ENCODE measurements around the gene HDAC5. TPM values are rescaled to one million over a fixed set of nuclear protein-coding genes. Genes with fewer than 3 reads are reported as not detected.

Gene HDAC5
- total RNA-seq, 1 experiment from 2014 or later: 96.4 TPM

DNA sequence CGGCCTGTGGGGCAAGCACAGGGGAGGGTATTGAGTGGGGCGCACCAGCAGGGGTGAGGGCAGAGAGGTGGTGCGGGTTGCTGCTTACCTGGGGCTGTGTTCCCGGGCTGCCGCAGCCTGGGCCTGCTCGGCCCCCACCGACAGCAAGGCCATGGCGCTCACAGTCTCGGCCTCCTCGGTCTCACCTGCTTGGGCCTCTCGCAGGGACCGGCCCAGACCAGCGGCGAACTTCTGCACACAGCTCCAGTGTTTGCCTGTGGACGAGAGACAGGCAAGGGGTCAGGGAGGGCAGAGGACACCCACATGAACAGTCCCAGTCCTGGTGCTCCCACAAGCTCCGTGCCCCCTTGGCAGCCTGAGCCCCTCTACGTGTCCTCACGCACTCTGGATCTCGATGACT lies 45.0 kb downstream of the HDAC5 start:
- H3K9me3 ChIP-seq (replicated peaks): no peaks in the 10 kb centered on the region
- H3K4me1 ChIP-seq: no peaks in the 10 kb centered on the region
- no peaks in the 10 kb centered on the region for H3K27me3 ChIP-seq
- DNase-seq: no peak
- no peak overlapping the region for H3K27ac ChIP-seq
- no peak overlapping the region for H3K4me3 ChIP-seq
- peaks cover 47% of the 10 kb centered on the region for H3K36me3 ChIP-seq

GRCh38 chr17:44077595-44077909 lies 45.9 kb downstream of the HDAC5 start:
- Histone ChIP-seq H3K4me3 (no peak overlapping the region), H3K27ac (no peak overlapping the region), H3K9me3 (replicated peaks) (no peaks in the 10 kb centered on the region), H3K36me3 (peaks cover 43% of the 10 kb centered on the region), H3K27me3 (no peaks in the 10 kb centered on the region), H3K4me1 (no peaks in the 10 kb centered on the region)
- DNase-seq: no peak

DNA sequence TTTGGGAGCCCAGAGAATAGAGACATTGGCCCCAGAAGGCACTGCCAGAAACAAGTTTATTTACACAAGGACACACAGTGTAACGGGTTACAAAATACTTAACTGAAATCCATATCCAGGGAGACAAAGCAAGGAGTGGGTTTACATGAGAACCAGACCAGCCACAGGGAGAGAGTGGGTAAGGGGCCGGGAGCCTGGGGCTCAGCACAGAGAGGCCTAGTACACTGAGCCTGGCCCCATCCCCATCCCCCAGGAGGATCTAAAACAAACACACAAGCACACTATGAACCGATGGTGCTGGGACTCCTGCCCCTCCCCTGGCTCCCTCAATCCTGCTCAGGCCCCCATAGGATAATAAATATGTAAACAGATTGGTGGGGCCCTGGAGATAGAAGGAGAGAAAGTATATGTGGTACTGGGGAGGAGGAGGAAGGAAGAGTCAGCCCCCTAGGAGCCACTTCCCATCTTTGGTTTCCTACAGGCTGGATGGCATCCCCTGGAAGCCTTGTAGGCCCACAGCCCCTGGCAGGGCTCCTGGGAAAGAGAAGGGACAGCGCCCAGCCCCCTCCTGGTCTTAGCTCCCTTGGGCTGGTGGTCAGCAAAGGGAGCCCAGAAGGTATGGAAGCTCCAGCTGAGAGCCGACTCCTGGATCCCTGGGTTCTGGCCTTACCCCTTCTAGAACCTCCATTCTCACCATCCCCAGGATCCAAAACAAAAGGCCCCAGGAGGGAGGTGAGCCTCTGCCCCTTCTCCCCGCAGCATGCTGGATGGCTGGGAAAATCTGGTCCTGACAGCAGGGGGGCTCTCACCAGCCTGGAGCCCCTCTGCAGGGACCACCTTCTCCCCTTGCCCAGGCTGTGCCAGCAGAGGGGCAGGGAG lies 46.5 kb downstream of the HDAC5 start:
- Histone ChIP-seq H3K27me3 (no peaks in the 10 kb centered on the region), H3K27ac (no peak overlapping the region), H3K9me3 (replicated peaks) (no peaks in the 10 kb centered on the region), H3K4me3 (no peak overlapping the region), H3K36me3 (peaks cover 37% of the 10 kb centered on the region), H3K4me1 (peaks cover under 1% of the 10 kb centered on the region; the same call in 1 of the 2 replicates)
- no peak for DNase-seq

DNA sequence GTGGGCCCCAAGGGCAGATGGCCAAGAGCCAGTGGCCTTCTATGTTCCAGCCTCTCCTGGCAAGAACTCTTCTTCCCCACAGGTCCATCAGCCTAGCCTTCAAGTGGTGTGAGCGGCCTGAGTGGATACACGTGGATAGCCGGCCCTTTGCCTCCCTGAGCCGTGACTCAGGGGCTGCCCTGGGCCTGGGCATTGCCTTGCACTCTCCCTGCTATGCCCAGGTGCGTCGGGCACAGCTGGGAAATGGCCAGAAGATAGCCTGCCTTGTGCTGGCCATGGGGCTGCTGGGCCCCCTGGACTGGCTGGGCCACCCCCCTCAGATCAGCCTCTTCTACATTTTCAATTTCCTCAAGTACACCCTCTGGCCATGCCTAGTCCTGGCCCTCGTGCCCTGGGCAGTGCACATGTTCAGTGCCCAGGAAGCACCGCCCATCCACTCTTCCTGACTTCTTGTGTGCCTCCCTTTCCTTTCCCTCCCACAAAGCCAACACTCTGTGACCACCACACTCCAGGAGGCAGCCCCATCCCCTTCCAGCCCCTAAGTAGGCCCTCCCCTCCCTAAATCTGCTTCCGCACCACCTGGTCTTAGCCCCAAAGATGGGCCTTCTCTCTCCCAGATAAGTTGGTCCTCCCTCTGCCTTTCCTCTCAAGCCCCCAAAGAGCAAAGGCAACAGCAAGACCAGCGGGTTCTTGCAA lies 47.7 kb downstream of the HDAC5 start:
- Histone ChIP-seq H3K36me3 (peaks cover 32% of the 10 kb centered on the region), H3K27ac (no peak overlapping the region)

GRCh38 chr17:44074911-44075285 lies 48.5 kb downstream of the HDAC5 start:
- no peaks in the 10 kb centered on the region for H3K9me3 ChIP-seq (replicated peaks)
- H3K27ac ChIP-seq: no peak overlapping the region
- no peaks in the 10 kb centered on the region for H3K27me3 ChIP-seq
- no peak for DNase-seq
- H3K36me3 ChIP-seq: peaks cover 29% of the 10 kb centered on the region
- H3K4me3 ChIP-seq: no peak overlapping the region
- peaks cover 5% of the 10 kb centered on the region; the same call in 1 of the 2 replicates for H3K4me1 ChIP-seq

More for the DNA sequence above, 47.7 kb downstream of the HDAC5 start:
- peaks cover 5% of the 10 kb centered on the region; the same call in 1 of the 2 replicates for H3K4me1 ChIP-seq
- no peak overlapping the region for H3K4me3 ChIP-seq
- H3K9me3 ChIP-seq (replicated peaks): no peaks in the 10 kb centered on the region
- DNase-seq: no peak
- no peaks in the 10 kb centered on the region for H3K27me3 ChIP-seq

- no peak overlapping the region for H3K4me3 ChIP-seq
- H3K4me1 ChIP-seq: peaks cover 5% of the 10 kb centered on the region; the same call in 1 of the 2 replicates
- no peak overlapping the region for H3K27ac ChIP-seq
- peaks cover 25% of the 10 kb centered on the region for H3K36me3 ChIP-seq
- DNase-seq: peak in 1 of 2 experiments; percentile 66
- no peaks in the 10 kb centered on the region for H3K27me3 ChIP-seq
- no peaks in the 10 kb centered on the region for H3K9me3 ChIP-seq (replicated peaks)
These were observed 49.1 kb downstream of the HDAC5 start for GRCh38 chr17:44074231-44074910.

- no peak for DNase-seq
- Histone ChIP-seq H3K27me3 (no peaks in the 10 kb centered on the region), H3K4me1 (peaks cover 5% of the 10 kb centered on the region; the same call in 1 of the 2 replicates), H3K4me3 (peak overlapping the region; percentile 72), H3K9me3 (replicated peaks) (no peaks in the 10 kb centered on the region), H3K36me3 (peaks cover 13% of the 10 kb centered on the region), H3K27ac (peak overlapping the region; percentile 86; the same call in 1 of the 2 replicates)
These were observed 51.7 kb downstream of the HDAC5 start for GRCh38 chr17:44071772-44072171.

GRCh38 chr17:44071198-44071520 lies 52.3 kb downstream of the HDAC5 start:
- Histone ChIP-seq H3K9me3 (replicated peaks) (no peaks in the 10 kb centered on the region), H3K27ac (peak overlapping the region; percentile 86), H3K27me3 (no peaks in the 10 kb centered on the region), H3K36me3 (peaks cover 9% of the 10 kb centered on the region), H3K4me3 (peak overlapping the region; percentile 72), H3K4me1 (peaks cover 5% of the 10 kb centered on the region; the same call in 1 of the 2 replicates)
- DNase-seq: no peak

DNA sequence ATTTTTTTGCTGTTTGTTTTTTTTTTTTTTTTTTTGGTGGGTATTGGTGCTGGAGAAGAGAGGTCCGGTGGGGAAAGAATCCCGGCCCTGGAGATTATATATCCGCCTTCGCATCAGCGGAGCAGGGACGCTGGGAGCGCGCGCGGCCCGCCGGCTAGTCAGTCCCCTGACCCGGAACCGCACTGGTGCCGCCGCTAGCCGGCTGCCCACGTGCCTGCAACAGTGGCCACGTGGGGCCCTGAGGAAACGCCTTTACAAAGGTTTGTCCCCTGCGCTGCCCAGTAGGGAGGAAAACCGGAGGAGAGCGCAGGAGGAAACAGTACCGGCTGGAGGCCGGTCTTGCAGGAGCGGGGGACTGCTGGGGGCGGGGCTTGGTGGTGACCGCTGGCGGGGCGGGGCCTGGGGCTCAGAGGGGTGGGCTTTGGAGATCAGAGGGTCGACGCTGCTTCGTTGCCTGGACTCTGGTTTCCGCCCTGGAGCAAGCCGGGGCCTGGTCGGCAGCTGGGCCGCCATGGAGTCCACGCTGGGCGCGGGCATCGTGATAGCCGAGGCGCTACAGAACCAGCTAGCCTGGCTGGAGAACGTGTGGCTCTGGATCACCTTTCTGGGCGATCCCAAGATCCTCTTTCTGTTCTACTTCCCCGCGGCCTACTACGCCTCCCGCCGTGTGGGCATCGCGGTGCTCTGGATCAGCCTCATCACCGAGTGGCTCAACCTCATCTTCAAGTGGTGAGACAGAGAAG lies 52.8 kb downstream of the HDAC5 start, which contains the start of gene G6PC3:
TSS of gene G6PC3 (plus strand) at position 281 of the 743 bp plus-strand sequence. CDS start at position 512, 231 bp downstream.
- Histone ChIP-seq H3K9me3 (replicated peaks) (no peaks in the 10 kb centered on the region), H3K36me3 (peaks cover 6% of the 10 kb centered on the region), H3K4me3 (peak within 1 kb of the TSS; percentile 72), H3K27ac (peak within 1 kb of the TSS; percentile 86), H3K4me1 (peaks cover 5% of the 10 kb centered on the region; the same call in 1 of the 2 replicates), H3K27me3 (no peaks in the 10 kb centered on the region)
- DNase-seq: peak; percentile 99

DNA sequence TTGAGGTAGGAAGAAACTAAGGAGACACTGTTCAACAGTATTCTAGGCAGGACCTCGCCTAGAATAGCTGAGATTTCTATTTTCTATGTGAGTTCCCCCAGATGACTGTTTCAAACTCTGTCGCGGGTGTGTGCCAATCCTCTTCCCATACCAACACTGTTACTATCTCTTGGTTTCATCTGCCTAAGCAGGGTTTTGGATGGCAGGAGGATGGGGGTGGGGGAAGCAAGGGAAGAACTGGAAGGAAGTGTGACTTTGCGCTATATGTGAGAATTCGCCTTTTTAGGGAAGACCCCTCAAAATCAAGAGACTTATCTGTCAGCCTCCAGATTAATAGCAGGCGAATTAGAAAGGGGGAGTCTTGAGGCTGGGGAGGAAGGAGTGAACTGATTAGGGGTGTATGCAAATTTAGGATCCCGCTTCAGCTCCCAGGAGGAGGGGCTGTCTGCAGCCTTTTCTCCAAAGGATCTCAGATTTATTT lies 53.4 kb downstream of the HDAC5 start:
- peak overlapping the region; percentile 72 for H3K4me3 ChIP-seq
- peaks cover under 1% of the 10 kb centered on the region; the same call in 1 of the 2 replicates for H3K36me3 ChIP-seq
- no peak for DNase-seq
- H3K27me3 ChIP-seq: no peaks in the 10 kb centered on the region
- no peaks in the 10 kb centered on the region for H3K9me3 ChIP-seq (replicated peaks)
- peak overlapping the region; percentile 39 for H3K27ac ChIP-seq
- peaks cover 5% of the 10 kb centered on the region; the same call in 1 of the 2 replicates for H3K4me1 ChIP-seq

DNA sequence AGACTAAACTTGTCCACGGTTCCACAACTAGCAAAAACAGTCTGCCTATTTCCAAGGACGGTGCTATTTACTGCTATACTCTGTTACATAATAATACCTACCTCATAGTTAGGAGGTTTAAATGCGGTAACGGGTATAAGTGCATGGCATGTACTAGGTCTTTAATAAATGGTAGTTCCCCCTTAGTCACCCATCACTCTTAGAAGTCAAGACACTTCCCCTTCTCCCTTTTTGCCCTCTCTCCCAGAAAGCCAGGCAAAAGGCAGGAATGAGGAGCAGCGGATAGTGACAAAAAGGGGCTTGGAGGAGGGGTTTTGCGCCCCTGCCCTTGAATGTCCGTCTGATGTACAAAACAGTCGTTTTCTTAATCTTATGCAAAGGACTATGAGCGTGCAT lies 55.9 kb downstream of the HDAC5 start:
- no peak overlapping the region for H3K27ac ChIP-seq
- peaks cover 18% of the 10 kb centered on the region for H3K36me3 ChIP-seq
- H3K4me3 ChIP-seq: no peak overlapping the region
- no peak for DNase-seq
- H3K9me3 ChIP-seq (replicated peaks): no peaks in the 10 kb centered on the region
- H3K27me3 ChIP-seq: no peaks in the 10 kb centered on the region
- peaks cover 5% of the 10 kb centered on the region; the same call in 1 of the 2 replicates for H3K4me1 ChIP-seq

DNA sequence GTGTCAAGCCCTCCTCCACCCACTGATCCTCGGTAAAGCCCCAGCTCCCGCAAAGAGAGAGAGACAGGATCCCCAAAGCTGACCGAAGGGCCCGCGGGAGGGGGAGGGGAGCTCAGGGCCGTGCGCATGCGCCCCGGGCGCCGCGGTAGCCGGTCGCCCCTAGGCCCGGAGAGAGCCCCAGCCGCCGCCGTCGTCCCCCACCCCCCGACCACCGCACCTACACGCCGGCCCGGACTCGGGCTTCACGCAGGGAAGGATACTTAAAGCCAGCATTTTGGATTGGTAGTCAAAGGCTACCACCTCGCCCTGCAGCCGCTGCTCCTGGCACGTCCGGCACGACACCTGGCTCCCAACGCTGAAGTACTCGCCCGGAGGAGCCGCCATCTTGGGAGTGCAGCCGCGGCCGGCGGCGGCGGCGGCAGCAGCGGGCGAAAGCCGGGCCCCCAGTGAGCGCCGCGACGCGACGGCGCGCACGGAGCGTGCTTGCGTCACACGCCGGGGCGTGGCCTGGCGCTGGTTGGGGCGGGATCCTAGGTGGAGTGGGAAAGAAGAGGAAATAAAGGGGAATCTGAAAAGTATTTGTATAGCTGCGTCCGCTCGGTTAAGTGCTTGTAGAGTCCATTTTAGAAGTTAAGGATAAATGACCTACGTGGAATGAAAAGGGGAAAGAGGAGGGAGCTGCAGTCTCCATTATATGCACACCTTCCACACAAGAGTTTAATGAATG lies 57.1 kb downstream of the HDAC5 start, which contains the start of gene LSM12:
TSS of gene LSM12 (minus strand) at position 468 of the 727 bp plus-strand sequence. CDS start at position 384, 84 bp downstream.
- Histone ChIP-seq H3K36me3 (peaks cover 26% of the 10 kb centered on the region), H3K4me3 (peak within 1 kb of the TSS; percentile 80), H3K9me3 (replicated peaks) (no peaks in the 10 kb centered on the region), H3K4me1 (no peaks in the 10 kb centered on the region), H3K27me3 (no peaks in the 10 kb centered on the region), H3K27ac (peak within 1 kb of the TSS; percentile 88)
- DNase-seq: peak; percentile 93 to 94

DNA sequence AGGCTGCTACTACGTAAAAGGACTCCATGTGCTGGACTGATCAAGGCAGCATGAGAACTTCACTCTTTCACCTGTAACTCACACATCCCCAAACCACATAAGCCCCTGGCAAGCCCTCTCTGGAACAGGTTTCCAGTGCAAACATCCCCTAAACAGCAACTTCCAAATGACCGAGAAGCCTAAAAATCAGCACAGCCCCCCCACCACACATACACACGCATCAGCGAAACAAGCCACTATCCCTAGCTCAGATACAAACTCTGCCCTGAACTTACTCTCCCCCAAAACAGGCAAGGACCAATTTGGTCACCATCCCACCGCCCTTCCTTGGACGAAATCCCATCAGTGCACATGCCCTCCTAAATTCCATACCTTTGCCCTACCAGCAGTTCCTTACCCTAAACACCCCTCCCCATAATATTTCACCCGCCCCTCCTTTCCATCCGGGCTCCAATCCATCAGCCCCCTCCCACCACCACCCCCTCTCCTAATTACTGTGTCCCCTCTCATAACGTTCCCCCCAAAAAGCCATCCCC lies 57.7 kb downstream of the HDAC5 start:
- Histone ChIP-seq H3K36me3 (peaks cover 30% of the 10 kb centered on the region), H3K4me1 (no peaks in the 10 kb centered on the region), H3K9me3 (replicated peaks) (no peaks in the 10 kb centered on the region), H3K27ac (peak overlapping the region; percentile 88), H3K27me3 (no peaks in the 10 kb centered on the region), H3K4me3 (peak overlapping the region; percentile 80)
- no peak for DNase-seq

Data from SJCRH30 (cell line).